GM10266 (cell line): ENCODE data around the gene TAF3.

Source experiments
- DNase-seq: peaks from one replicate; pipeline ENCODE4 v3.0.0; 2012; ENCODE audit errors: extremely low spot score
- CTCF ChIP-seq: IDR thresholded peaks from 2 replicates; pipeline ENCODE4 v1.5.1; 2012; ENCODE audit warnings: mild to moderate bottlenecking, low read depth; ENCODE audit not compliant: control insufficient read depth, insufficient read depth; ENCODE audit errors: missing control alignments

The TAF3 gene

GRCh38 chr10:8051109-8051821, 233.0 kb downstream of the TAF3 start:
- no peak for DNase-seq

GRCh38 chr10:8051851-8052257, 233.5 kb downstream of the TAF3 start:
- no peak for TF ChIP-seq CTCF
- no peak for DNase-seq

More at GRCh38 chr10:8051109-8051821, 233.0 kb downstream of the TAF3 start:
- no peak for TF ChIP-seq CTCF

GRCh38 chr10:8052341-8052955, 234.1 kb downstream of the TAF3 start:
- no peak for DNase-seq
- TF ChIP-seq CTCF: no peak

GRCh38 chr10:8052956-8053445, 234.7 kb downstream of the TAF3 start:
- no peak for DNase-seq
- no peak for TF ChIP-seq CTCF

- peak; percentile 99 for DNase-seq
- peak; percentile 98 for TF ChIP-seq CTCF
Observed at GRCh38 chr10:8053446-8054243, 235.3 kb downstream of the TAF3 start.

GRCh38 chr10:8054244-8054493, 235.9 kb downstream of the TAF3 start:
- DNase-seq: no peak
- no peak for TF ChIP-seq CTCF
